ENCODE results near the gene CARD8.

The CARD8 gene

DNA sequence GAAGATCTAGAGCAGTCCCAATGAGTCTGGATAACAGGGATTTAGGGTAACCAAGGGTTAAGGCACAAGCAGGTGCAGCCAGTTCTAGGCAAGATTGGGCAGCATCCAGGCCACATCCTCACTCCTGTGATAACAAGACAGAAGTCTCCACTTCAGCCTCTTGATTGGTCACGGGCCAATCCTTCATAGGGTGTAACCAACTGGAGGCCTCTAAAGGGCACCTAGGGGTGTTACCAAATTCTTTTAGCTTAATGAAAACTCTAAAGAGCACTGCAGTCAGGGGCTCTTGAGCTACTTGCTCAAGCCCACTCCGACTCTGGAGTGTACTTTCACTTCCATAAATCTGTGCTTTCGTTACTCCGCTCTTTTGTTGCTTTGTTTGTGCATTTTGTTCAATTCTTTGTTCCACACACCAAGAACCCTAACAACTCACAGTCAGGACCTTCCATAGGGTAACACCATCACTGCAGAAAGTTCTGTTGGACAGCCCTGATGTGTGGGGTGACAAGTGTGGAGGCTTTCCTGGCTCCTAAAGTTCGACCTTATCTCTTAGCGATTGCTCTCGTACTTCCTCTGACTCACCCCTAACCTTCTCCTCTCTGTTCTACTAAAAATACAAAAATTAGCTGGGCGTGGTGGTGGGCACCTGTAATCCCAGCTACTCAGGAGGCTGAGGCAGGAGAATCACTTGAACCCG is 49.2 kb downstream of the CARD8 start:
- no peak for DNase-seq

DNA sequence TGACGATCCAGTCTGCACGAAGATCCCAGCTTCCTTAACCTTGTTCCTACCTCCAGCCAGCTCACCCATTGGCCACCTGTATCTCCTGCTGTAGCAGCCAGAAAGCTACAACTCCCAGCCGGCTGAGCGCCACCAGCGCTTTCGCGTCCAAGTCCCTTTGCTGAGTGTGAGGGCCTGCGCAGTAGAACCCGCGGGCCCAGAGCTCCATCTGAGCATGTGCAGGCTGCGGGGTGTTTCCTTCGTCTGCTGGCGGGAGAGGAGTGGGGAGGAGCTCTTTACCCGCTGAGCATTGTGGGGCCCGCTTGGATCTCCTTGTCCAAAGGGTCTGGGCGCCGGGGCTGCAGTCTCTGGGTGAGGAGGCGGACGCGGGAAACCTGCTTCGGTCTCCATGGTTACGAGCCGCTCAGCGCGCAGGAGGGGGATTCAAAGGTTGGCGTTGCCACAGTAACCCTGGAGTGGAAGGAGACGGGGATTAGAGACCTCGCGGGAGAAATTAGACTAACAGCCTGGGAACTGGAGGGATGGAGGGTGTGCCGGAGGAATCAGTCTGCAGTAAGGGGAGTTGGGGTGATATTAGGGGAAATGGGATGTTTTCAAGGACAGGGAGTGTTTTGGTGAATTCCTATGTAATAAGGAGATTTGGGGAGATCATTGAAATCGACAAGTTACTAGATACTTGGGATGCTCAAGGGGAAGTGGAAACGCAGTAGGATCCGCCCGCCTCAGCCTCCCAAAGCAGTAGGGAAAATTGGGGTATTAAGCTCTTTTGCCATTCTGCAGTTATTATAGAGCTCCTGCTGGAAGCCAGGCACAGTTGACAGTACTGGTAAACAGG is 51.7 kb downstream of the CARD8 start:
- peak; percentile 71 for DNase-seq

DNA sequence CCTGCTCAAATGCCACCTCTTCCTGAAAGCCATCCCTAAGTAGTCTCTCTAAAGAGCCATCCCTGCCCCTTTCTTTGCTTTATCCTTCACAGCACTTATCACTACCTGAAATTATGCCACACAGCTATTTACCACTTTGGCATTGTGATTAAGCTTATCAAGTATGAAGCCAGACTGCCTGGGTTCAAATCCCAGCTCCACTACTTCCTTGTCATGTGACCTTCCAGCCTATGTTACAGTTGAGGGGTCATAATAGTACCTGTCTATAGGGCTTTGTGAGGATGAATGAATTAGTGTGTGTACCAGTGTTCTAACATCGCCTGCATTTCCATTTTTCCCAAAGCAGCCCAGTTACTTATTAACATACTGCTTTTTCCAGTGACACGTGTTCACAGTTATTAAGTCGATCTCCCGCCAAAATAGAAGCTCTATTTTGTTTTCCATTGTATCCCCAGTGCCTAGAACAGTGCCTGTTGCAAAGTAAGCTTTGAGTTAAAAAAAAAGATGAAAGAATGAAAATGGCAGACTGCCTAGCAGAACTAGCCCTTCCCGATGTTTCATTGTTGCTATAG is 52.4 kb downstream of the CARD8 start:
- DNase-seq: no peak

DNA sequence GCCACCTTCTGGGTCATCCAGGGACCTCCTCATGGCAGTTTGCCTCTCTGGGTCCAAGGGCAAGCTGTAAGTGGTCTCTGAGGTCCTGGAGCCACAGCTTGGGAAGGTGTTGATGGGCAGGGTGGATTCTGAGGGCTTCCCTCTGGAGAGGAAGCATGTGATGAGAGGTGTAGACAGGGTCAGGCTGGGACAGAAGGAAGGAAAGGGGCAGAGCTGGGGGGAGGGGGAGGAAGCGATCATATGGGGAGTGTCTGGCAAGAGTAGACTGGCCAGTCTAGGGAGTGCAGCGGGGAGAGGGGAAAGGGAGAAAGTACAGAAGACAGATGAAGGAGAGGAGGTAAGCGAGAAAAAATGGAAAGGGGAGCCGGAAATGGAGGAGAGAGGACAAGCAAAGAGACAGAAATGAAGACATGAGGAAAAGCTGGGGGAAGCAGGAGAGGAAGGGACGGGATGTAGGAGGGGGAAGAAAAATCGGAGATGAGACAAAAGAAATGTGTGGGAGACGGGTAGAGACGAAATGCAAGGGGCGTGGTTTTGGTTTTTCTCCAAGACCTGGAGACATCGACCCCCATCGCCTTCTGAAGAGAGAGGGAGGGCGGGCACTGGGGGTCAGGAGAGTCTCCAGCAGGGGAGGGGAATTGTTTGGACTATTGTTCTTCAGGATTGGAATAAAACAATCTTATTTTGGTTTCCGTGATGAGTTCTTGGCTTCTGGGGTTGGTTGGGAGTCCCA is 58.6 kb downstream of the CARD8 start:
- no peak for DNase-seq

DNA sequence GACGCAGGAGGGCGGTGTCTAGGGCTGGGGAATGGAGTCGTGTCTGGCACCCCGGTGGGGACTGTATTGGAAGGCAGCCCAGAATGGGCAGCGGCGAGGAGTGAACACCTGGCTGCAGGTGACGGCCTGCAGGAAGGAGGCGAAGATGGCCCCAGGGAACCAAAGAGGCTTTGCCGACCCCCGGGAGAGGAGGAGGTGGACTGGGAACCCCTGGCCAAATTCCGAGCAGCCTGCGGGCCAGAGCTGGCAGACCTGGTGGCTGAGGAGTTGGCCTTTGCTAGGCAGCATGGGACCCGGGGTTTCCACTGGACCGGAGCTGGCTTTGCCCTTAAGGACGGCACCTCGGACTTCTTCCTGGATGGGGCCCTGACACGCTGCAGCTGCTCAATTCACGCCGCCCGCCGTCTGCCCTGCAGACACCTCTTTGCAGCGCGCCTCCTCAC is 59.4 kb downstream of the CARD8 start:
- no peak for DNase-seq

DNA sequence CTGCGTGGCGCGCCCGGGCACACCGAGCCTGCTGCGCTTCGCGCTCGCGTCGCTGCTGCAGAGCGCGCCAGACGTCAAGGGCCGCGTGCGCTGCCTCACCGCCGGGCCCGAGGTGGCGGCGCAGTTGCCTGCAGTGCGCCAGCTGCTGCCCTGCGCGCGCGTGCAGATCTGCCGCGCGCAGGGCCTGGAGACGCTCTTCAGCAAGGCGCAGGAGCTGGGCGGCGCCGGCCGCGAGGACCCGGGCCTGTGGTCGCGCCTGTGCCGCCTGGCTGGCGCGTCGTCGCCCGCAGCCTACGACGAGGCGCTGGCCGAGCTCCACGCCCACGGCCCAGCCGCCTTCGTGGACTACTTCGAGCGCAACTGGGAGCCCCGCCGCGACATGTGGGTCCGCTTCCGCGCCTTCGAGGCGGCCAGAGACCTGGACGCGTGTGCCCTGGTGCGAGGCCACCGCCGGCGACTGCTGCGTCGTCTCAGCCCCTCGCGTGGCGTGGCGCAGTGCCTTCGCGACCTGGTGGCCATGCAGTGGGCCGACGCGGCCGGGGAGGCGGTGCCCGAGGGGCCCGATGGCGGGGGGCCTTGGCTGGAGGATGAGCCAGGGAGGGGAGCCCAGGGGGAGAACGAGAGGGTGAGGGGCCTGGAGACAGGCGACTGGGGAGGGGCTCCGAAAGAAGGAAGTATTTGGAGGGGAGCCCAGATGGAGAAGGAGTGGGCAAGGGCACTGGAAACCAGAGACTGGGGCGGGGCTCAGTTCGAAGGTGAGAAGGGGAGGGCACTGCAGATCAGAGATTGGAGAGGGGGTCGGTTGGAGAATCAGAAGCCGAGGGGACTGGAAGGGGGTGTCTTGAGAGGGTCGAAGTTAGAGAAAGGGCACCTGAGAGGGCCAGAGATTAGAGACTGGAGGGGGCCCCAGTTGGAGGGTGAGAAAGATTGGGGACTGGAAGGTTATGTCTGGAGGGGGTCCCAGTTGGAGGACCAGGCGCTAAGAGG is 60.6 kb downstream of the CARD8 start:
- DNase-seq: no peak

DNA sequence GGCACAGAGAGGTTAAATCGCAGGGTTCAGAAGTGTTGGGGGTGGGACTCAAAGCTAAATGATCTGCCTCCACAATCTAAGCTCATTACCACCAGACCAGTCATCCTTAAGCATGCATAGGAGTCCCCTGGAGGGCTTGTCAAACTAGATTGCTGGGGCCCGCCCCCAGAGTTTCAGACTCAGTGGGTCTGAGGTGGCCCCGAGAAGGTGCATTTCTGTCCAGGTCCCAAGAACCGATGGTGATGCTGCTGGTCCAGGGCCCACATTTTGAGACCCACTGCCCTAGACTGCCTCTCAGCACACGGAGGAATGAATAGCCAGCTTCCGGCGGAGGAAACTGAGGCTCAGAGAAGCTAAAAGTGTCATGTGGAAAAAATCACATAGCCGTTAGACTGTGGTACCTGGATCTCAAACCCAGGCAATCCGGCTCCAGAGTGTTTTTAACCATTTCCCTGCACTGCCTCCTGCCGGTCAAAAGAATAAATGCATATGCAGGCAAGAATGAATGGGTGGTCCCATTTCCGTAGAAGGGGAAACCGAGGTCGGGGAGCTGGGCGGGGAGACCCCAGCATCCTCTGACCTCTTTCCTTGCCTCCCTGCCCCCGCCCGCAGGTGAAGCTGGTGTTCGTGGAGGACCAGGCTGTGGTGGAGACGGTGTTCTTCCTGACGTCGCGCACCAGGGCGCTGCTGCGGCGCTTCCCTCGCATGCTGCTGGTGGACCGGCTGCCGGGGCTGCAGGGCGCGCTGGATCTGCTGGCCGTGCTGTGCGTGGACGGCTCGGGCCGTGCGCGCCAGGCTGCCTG is 61.5 kb downstream of the CARD8 start:
- no peak for DNase-seq

DNA sequence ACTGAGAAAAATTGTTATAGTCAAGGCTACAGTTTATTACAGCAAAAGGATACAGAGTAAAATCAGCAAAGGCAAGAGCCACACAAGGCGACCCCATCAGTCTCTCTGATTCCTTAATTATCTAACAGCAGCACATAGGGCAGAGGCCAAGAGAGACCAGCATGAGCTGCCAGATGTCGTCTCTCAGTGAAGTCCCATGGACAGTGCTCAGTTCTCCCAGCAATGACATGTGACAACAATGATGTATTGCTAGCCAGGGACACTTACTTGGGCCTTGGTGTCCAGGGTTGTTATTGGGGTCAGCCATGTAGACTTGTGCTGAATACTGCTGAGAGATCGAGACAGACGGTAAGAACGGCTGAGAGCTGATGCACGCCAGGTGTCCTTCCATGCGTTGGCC is 63.0 kb downstream of the CARD8 start:
- DNase-seq: no peak

DNA sequence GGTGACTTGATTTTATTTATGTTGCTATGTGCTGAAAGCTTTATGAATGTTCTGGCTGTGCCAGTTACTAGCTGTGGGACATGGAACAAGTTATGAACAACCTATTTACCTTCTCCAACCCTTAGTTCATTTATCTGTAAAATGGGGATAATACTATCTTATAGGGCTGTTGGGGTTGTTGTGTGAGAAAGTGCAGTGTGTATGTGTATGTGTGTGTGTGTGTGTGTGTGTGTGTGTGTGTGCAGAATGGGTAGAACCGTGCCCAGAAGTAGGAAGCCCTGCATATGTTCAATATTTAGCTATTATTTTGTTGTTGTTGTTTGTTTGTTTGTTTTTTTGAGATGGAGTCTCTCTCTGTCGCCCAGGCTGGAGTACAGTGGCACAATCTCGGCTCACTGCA is 64.8 kb downstream of the CARD8 start:
- DNase-seq: no peak

DNA sequence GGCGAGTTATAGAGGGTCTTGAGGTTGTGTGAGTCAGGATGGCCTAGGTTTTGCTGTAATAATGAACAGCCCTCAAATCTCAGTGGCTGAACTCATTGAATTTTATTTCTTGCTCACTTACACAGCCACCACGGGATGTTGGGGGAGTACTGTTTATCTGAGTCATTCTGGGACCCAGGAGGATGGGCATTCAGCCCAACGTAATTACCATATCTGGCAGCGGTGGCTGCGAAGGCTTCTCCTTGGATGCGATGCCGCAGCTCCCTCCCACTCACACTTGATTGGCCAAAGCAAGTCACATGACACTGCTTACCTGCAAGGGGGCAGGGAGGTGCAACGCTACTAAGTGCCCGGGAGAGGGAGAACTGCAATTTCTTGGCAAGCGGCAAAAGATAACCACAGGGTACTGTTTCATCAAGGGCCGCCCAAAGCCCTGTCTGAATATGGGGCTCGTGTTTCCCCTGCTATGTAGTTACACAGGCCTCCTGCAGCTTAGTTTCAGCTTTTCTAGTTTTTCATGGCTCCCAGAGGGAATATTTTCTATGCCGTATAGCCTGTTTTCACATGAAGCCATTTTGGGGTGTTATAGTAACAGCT is 65.3 kb downstream of the CARD8 start:
- no peak for DNase-seq

DNA sequence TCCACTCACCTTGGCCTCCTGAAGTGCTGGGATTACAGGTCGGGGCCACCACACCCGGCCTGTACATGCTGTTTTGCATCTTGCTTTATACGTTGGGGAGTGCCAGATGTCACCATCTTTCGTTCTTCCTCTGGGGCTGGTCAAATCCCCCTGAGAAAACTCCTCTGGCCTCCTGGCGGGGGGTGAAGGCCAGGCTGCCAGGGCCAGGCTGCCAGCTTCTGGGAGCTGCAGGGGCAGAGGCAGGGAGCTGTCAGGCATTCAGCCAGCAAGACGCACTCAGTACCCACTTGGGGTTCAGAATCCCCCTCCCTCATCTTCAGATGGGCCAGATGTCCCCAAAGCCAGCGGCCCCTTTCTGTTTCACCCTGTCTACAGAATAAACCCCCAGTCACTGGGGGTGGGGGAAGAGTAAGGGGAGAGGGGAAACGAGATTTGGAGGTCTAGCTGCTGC is 69.1 kb downstream of the CARD8 start:
- DNase-seq: no peak

DNA sequence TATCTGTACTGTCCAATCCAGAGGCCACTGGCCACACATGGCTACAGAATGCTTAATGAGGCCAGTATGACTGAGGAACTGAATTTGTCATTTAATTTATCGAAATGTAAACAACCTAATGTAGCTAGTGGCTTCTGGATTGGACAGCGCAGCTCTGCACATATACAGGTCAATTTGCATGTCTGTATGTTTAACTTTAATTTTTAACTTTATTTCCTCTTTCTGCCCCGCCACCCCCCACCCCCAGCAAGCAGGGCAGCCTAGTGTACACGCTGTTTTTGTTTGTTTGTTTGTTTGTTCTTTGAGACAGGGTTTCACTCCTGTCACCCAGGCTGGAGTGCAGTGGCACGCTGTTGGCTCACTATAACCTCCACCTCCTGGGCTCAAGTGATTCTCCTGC is 69.7 kb downstream of the CARD8 start:
- DNase-seq: no peak

DNA sequence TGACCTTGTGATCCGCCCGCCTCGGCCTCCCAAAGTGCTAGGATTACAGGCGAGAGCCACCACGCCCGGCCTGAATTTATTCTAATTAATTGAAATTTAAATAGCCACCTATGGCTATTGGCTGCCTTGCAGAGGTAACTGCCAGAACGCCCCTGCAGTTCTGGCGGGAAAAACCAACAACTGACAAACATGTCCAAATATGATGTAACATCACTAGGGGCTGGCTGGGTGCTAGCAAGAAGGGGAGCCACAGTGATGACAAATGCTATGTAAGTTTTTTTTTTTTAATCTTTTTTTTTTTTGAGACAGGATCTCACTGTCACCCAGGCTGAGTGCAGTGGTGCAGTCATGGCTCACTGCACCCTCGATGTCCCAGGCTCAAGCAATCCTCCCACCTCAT is 72.4 kb downstream of the CARD8 start:
- no peak for DNase-seq

DNA sequence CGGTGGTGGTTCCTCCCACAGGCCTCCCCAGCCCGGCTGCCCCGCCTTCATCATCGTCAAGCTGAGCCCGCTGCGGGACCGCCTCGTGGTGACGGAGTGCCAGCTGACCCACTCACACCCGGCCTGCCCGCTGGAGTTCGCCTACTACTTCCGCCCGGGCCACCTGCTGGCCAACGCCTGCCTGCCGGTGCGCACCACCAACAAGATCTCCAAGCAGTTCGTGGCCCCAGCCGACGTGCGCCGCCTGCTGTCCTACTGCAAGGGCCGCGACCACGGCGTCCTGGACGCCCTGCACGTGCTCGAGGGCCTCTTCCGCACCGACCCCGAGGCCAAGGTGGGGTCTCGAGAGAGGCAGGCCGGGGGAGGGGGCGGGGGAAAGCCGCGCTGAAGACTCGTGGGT is 73.3 kb downstream of the CARD8 start:
- DNase-seq: no peak

DNA sequence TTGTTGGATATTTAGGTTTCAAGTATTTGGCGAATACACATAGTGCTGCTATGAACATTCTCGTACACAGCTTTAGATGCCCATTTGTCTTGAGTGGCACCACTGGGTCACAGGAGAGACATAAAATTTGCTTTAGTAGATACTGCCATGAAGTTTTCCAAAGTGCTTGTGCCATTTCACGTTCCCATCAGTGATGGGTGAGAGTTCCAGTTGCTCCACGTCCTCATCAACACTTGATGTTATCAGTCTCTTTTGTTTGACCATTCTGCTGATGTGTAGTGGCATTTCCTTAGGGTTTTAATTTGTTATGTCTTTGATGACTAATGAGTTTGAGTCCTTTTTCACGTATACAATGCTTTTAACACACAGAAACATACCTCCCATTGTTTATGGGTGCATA is 74.2 kb downstream of the CARD8 start:
- DNase-seq: no peak

DNA sequence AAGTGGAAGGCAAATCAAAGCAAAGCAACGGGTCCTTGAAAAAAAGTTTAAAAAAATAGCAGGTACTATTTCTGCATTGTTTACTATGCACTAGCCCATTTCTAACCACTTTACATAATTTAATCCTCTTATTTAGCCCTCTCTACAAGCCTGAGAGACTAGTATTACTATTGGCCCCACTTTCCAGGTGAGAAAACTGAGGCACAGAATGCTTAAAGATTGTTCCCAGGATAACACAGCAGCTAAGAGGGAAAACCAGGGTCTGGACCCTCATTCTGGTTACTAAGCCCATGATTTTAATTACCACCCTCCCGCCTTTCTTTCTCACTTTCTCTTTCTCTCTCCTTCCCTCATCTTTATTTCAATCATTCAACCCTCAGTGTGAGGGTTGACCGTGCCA is 79.5 kb downstream of the CARD8 start:
- DNase-seq: no peak

DNA sequence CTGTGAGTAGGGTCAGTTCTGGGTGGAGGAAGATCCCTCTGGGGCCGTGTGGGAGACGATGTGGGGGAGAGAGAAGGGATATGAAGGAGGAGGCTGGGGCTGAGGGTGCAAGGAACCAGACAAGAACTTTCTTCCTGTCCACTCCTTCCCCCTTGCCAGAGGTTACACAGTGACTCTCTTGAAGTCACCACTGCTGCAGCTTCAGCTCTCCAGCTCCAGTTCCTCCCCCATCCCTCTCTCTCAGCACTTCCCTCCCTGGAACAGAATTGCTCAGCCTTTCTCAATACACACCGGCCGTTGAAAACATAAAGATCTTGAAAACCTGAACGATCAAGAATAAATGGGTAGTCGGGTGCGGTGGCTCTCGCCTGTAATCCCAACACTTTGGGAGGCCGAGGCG is 80.1 kb downstream of the CARD8 start:
- no peak for DNase-seq

DNA sequence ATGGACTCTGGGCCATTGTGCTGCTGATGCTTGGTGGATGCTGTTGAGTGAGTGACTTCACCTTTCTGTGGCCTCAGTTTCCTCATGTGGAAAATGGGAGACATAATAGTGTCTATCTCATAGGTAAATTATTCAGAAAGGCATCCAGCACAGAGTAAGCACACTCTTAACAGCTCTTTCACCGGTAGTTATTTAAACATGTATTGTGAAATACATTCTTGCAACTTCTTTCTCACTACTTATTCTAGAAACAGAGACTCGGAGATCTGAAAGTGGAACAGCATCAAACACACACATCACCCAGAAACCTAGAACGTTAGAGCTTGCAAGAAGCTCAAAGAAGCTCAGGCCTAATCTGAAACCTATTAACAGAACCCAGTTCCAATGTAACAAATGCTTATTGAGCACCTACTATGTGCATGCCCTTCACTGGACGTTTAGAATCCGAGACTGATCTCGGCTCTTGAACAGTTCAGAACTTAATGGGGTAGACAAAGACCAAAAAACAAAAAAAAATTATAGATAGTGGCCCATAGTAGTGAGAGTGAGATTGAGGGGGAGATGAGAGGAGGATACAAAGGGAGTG is 81.2 kb downstream of the CARD8 start:
- no peak for DNase-seq

DNA sequence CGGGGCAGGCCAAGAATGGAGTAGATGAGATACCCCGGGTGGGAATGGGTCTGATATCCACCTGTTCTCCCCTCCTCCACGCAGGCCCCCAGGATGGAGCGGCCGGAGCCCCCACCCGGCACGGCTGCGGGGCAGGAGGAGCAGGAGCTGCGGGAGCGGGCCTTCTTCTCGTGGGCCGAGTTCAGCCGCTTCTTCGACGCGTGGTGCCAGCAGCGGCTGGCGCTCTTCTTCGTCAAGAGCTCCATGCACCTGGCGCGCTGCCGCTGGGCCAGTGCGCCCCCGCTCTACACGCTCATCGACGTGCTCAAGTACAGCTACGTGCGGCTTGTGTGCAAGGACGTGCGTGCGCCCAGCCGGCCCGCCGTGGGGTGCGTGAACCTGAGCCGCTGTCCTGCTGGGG is 84.0 kb downstream of the CARD8 start:
- no peak for DNase-seq

DNA sequence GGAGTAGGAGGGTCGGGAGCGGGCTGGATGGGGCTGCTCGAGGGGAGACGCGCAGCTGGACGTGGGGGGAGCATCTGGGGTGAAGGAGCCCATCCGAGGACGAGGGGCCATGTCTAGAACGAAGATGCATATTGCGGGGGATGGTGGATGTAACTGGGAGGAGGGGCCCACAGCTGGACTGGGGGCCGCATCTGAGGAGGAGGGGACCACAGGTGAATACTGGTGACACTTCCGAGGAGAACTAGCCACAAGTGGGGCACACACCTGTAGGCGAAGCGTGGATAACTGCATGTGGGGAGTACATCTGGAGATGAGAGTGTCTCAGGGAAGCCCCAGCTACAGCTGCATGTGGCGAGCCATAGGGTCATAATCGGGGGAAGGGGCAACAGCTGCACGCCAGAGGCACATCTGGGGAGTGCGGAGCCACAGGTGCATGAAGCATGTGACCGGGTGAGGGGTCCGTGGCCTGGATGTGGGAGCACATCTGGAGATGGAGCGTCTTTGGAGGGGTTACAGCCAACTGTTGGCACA is 84.8 kb downstream of the CARD8 start:
- DNase-seq: no peak
